Kidney (tissue), 14 donors: ENCODE measurements around the gene ADAMTS15. TPM values are rescaled to one million over a fixed set of nuclear protein-coding genes. Genes with fewer than 3 reads are reported as not detected.
A peak's percentile ranks its signal among the peaks of the same experiment; 100 is the strongest.

Source experiments
- DNase-seq, 5 donors: peaks; one replicate each; pipeline ENCODE4 v3.0.0-alpha.2; 2013 to 2020
- FAIRE-seq: peaks from 2 replicates; lab custom pipeline; 2012; peaks lifted over from hg19 to GRCh38; lab: Jason Lieb, UNC
- H3K27ac ChIP-seq, 2 donors: one replicate each; pipeline ENCODE4 v1.7.0; 2013; ENCODE audit warnings: low read depth in 2 of 2, low read length in 2 of 2, inconsistent platforms in 1 of 2
- H3K27me3 ChIP-seq: one replicate; pipeline ENCODE4 v1.7.1; 2013; ENCODE audit warnings: low read length, inconsistent platforms; ENCODE audit not compliant: control insufficient read depth, insufficient read depth
- H3K36me3 ChIP-seq, 3 donors: one replicate each; pipeline versions ENCODE4 v1.7.0 to v1.7.1; 2013; ENCODE audit warnings: low read length in 3 of 3, control low read depth in 1 of 3, inconsistent platforms in 1 of 3; ENCODE audit not compliant: insufficient read depth in 3 of 3, control insufficient read depth in 2 of 3
- H3K4me1 ChIP-seq, 3 donors: one replicate each; pipeline versions ENCODE4 v1.7.0 to v1.7.1; 2013; ENCODE audit warnings: low read length in 3 of 3, inconsistent platforms in 1 of 3, low read depth in 1 of 3; ENCODE audit not compliant: control insufficient read depth in 2 of 3, insufficient read depth in 2 of 3
- H3K4me3 ChIP-seq, 3 donors: one replicate each; pipeline versions ENCODE4 v1.7.0 to v1.8.1; 2013; ENCODE audit warnings: low read length in 3 of 3, control low read depth in 1 of 3, inconsistent platforms in 1 of 3
- H3K9ac ChIP-seq, 3 donors: one replicate each; pipeline versions ENCODE4 v1.7.0 to v1.7.1; 2013; ENCODE audit warnings: low read length in 3 of 3, control low read depth in 1 of 3, inconsistent platforms in 1 of 3
- H3K9me3 ChIP-seq, 3 donors: one replicate each; pipeline versions ENCODE4 v1.7.0 to v1.7.1; 2013; ENCODE audit warnings: low read length in 3 of 3, control low read depth in 1 of 3, inconsistent platforms in 1 of 3; ENCODE audit not compliant: control insufficient read depth in 2 of 3, insufficient read depth in 1 of 3
- intact Hi-C: fragments of 100-400 bp; cut with DNase I; formaldehyde crosslinking; loops from one replicate; pipeline ENCODE4 v1.11.1; 2022
- polyA plus RNA-seq: library from polyadenylated mRNA; stranded (reverse); fragments of 350-450 nt; fragmentation: Illumina TruSeq; extraction: RNeasy Lipid Tissue Mini Kit (QIAGEN cat#74804); gene quantifications from one replicate; pipeline ENCODE4 v1.2.3, GENCODE V29; 2014; ENCODE audit warnings: low read depth, low replicate concordance; ENCODE audit not compliant: insufficient read depth
- total RNA-seq: library from RNA; stranded (reverse); fragmentation: NEBNext Ultra II Directional; extraction: Animal tissue kit (Norgen Biotek cat#: 25700); gene quantifications from one replicate; pipeline ENCODE4 v1.2.1, GENCODE V29; 2021
- TF ChIP-seq, protein P1 (sequence below): IDR thresholded peaks from 3 replicates; pipeline ENCODE4 v1.5.1; 2012; ENCODE audit warnings: mild to moderate bottlenecking, moderate library complexity, borderline replicate concordance; ENCODE audit not compliant: insufficient read depth; ENCODE audit errors: extremely low read depth
- donor health status: control.
- donor health status: control.
- donor health status: control.
- donor health status: control.
- donor health status: control.
- donor health status: DM: yes; HTN: yes; CAD: no.
- donor health status: Normal renal cell carcinoma (clear cell type).

The ADAMTS15 gene
- total and polyA plus RNA-seq, 2 donors from 2014 or later, result 3.6 to 6.2 TPM

DNA sequence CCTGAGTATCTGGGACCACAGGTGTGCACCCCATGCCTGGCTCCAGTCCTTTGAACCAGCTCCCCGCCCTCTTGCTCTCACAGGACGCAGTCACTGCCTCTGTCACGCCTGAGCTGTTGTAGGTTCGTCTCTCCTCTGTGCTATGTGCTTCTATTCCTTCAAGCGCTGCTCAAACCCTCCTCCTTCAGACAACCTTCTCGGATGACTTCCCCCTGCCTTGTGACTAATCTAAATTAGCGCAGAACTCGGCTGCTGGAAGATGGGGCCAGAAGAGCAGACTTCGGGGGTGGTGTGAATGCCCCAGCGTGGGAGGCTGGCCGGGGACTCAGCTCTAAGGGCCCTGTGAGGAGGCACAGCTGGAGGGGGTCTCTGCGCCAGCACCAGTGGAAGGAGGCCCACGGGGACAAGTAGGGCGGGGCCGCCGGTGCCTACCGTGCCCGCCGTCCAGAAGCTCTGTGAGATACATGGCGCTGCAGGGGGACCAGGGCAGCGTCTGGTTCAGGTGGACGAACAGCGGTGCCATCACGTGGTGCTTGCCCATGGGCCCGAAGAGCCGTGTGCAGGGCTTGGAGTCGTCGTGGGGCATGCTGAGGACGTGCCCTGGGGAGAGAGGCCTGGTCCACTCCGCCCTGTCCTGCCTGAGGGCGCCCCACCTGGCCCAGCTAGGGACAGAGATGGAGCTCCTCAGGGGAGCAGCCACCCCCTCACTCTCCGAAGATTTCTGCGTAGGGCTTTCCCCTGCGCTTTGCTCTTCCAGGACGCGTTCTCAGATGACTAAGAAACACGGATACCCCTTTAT is 32.5 kb upstream of the ADAMTS15 start:
- TF ChIP-seq, protein P1, sequence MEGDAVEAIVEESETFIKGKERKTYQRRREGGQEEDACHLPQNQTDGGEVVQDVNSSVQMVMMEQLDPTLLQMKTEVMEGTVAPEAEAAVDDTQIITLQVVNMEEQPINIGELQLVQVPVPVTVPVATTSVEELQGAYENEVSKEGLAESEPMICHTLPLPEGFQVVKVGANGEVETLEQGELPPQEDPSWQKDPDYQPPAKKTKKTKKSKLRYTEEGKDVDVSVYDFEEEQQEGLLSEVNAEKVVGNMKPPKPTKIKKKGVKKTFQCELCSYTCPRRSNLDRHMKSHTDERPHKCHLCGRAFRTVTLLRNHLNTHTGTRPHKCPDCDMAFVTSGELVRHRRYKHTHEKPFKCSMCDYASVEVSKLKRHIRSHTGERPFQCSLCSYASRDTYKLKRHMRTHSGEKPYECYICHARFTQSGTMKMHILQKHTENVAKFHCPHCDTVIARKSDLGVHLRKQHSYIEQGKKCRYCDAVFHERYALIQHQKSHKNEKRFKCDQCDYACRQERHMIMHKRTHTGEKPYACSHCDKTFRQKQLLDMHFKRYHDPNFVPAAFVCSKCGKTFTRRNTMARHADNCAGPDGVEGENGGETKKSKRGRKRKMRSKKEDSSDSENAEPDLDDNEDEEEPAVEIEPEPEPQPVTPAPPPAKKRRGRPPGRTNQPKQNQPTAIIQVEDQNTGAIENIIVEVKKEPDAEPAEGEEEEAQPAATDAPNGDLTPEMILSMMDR, result no peak
- Histone ChIP-seq H3K9me3 (no peaks in the 10 kb centered on the region), H3K9ac (no peak overlapping the region), H3K4me1 (peaks cover 0 to 2% (median 0%) of the 10 kb centered on the region in 3 donors), H3K27ac (no peak overlapping the region), H3K36me3 (no peaks in the 10 kb centered on the region), H3K27me3 (no peaks in the 10 kb centered on the region), H3K4me3 (no peak overlapping the region)
- DNase-seq (peak in 4 of 5 donors; percentile 53 to 81 (median 78)), FAIRE-seq (no peak)
- intact Hi-C loops, result no loop called here

DNA sequence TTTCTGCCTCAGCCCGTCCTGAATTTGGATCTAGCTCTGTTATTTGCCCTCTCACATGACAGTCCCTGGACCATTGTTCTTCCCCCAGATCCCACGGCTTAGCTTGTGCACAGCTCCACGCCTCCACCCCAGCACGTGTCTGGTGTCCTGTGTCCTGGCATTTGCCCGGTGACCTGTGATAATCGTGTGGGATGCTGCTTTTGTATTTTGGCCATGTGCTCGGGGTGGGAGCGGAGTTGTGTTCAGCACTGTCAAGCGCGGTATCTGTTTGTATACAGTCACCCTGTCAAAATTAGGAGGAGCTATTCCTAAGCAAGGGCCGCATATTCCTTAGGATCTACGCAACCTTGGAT is 31.9 kb upstream of the ADAMTS15 start:
- DNase-seq (no peak), FAIRE-seq (no peak)
- Histone ChIP-seq H3K9me3 (no peaks in the 10 kb centered on the region), H3K27me3 (no peaks in the 10 kb centered on the region), H3K27ac (no peak overlapping the region), H3K36me3 (no peaks in the 10 kb centered on the region), H3K9ac (no peak overlapping the region), H3K4me3 (no peak overlapping the region), H3K4me1 (peaks cover 0 to 2% (median 0%) of the 10 kb centered on the region in 3 donors)
- TF ChIP-seq, protein P1, result no peak
- intact Hi-C loops, result no loop called here

DNA sequence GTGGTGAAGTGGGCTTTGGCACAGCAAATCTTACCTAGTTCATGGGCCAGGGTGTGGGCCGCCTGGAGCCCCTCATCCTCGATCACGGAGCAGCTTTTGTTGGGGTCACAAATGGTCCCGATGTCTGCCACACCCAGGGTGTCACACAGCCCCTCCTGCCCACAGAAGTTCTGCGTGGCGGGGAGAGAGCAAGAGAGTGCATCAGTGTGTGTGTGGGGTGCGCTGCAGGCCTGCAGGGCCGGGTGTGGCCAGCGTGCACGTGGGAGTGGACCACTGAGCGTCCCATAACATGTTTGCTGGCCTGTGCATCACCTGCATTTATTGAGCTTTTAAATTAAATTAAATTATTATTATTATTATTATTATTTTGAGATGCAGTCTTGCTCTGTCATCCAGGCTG is 31.5 kb upstream of the ADAMTS15 start:
- intact Hi-C loops, result no loop called here
- Histone ChIP-seq H3K36me3 (no peaks in the 10 kb centered on the region), H3K4me3 (no peak overlapping the region), H3K9ac (no peak overlapping the region), H3K27ac (no peak overlapping the region), H3K27me3 (no peaks in the 10 kb centered on the region), H3K9me3 (no peaks in the 10 kb centered on the region), H3K4me1 (peaks cover 0 to 2% (median 0%) of the 10 kb centered on the region in 3 donors)
- FAIRE-seq, result no peak
- no peak for DNase-seq
- TF ChIP-seq, protein P1, result no peak
